Endothelial cell of umbilical vein (primary cell): Measurements from ENCODE around the gene KATNAL1.

ENCODE experiments used
- POLR2A ChIP-seq: IDR thresholded peaks from 2 replicates; pipeline ENCODE4 v1.6.1; 2012; ENCODE audit warnings: low read depth, mild to moderate bottlenecking, control low read depth, low read length
- POLR2AphosphoS5 ChIP-seq: IDR thresholded peaks from 2 replicates; pipeline ENCODE4 v1.6.1; 2012; ENCODE audit warnings: low read depth, mild to moderate bottlenecking, control low read depth, low read length, moderate library complexity; ENCODE audit not compliant: insufficient read depth
- TF ChIP-seq, protein P1 (sequence below), 2 donors: IDR thresholded peaks; 1 replicate in 1 of 2; 2 replicates in 1 of 2; pipeline ENCODE4 v1.5.1; 2011; ENCODE audit warnings: low read length in 2 of 2, mild to moderate bottlenecking in 2 of 2, moderate library complexity in 2 of 2, control low read depth in 1 of 2, inconsistent platforms in 1 of 2, low read depth in 1 of 2; ENCODE audit not compliant: insufficient read depth in 1 of 2; ENCODE audit errors: extremely low read depth in 1 of 2

DNA sequence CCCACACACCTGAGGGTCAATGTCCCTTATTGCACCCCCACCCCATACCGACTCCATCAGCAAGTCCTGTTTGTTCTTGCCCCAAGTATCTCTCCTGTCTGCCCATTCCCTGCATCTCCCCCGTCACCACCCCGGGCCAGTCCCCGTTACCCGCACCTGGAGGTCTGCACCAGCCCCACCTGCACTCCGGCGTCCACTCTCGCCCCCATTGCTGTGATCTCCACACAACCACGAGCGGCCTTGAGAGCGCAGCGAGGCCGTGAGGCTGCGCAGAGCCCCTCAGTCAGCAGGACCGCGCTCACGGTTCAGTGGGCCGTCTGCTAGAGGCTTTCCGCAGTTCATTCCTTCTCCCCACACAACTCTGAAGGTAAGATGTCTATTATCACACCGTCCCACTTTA is 152.8 kb downstream of the KATNAL1 start:
- TF ChIP-seq, protein P1, sequence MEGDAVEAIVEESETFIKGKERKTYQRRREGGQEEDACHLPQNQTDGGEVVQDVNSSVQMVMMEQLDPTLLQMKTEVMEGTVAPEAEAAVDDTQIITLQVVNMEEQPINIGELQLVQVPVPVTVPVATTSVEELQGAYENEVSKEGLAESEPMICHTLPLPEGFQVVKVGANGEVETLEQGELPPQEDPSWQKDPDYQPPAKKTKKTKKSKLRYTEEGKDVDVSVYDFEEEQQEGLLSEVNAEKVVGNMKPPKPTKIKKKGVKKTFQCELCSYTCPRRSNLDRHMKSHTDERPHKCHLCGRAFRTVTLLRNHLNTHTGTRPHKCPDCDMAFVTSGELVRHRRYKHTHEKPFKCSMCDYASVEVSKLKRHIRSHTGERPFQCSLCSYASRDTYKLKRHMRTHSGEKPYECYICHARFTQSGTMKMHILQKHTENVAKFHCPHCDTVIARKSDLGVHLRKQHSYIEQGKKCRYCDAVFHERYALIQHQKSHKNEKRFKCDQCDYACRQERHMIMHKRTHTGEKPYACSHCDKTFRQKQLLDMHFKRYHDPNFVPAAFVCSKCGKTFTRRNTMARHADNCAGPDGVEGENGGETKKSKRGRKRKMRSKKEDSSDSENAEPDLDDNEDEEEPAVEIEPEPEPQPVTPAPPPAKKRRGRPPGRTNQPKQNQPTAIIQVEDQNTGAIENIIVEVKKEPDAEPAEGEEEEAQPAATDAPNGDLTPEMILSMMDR (IDR thresholded peaks at IDR 0.05; ENCODE audit: extremely low read depth in 1 of 2, insufficient read depth in 1 of 2, low read depth in 1 of 2, low read length in 2 of 2): no peak
- TF ChIP-seq POLR2A (no peak), POLR2AphosphoS5 (no peak)
